ENCODE results near the gene ATP5PO.

Gene ATP5PO, protein sequence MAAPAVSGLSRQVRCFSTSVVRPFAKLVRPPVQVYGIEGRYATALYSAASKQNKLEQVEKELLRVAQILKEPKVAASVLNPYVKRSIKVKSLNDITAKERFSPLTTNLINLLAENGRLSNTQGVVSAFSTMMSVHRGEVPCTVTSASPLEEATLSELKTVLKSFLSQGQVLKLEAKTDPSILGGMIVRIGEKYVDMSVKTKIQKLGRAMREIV
- 16.3 reads per million, percentile 42 among the genes with 10 or more reads in this experiment for total RNA-seq

DNA sequence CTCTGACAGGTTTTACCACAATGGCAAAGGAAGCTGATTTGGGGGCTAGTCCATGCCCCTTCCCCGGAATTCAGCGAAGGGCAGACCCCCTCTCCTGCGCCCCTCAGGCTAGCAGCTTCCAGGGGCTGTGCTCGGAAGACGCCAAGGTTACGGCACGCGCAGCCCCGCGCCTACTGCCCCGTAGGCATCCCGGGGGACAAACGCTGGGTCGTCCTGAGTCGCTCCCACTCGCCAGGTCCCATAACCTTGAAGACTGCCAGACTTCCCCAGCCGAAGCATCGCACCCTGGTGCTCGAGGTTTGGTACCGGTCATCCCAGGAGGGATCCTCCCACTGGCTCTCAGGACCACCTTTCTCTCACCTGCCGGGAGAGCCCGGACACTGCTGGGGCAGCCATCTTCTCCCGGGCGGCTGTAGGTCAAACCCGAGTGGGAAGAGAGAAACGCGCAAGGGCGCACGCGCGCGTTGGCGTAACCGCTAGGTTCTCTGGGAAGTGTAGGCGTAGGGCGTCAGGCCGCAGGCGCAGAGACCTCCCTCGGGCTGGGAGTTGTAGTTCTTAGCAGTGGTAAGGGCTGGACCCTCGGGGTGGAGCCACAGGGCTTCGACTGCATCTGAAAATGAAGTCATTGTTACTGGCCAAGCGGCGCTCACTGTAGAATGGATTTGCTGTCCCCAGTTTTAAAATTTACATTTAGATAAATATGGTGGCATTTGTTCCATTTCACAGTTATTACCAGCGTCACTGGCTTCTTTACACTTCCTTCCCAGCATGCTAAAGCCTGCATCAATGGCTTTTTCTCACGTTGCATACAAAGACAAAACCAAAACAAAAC, at the start of gene ATP5PO:
ATP5PO (minus strand) TSS at position 437 of the 832 bp plus-strand sequence; CDS start at position 396, 41 bp downstream.
- peak; percentile 94 for DNase-seq

DNA sequence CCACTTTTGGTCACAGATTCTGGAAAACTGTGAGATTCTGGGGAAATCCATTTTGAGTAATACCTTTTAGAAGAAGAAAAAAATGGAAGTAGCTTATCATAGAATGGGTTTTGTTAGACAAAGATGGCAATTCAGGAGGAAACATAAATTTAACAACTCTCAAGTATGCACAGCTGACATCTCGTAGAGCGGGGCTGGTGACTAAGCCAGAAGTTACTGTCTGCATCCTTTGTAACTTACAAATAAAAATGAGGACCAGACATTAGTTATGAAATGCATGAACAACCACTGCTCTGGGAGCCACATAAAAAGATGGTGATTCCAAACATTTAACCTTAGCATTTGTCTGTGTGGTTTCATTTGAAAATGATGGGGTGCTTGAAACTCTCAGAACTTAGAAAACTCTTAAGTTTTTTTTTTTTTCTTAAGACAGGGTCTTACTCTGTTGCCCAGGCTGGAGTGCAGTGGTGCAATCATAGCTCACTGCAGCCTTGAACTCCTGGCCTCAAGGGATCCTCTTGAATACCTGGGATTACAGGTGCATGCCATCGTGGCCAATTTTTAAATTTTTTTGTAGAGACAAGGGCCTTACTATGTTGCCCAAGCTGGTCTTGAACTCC, 49.2 kb upstream of the ATP5PO start:
- no peak for DNase-seq

DNA sequence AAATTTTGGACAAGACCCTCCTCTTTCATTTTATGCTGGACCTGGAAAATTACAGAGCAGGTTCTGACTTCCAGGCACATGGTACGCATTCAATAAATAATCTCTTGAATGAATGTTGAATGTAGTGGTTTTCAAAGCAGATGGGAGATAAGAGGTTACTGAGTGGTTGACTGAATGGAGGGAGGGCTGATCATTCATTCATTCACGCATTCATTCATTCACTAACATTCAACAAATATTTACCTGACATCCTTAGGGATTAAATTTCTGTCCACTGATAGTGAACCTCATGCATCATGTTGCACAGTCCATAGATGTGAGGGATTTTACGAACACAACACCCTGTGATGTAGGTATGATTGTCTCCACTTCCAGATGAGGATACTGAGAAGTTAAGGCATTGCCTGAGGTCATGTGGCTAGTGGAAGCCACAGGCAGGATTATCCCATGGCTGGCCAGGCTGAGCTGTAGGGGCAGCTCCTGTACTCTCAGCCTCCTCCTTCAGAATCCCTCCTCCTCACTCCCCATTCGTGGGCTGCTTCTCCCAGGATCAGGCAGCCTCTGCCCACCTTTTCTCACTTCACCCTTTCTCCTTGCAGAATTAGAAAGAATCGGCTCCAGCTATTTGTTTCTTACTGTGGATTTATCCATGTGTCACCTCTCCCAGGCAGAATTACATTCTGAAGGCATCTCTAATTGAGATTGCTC, 48.4 kb upstream of the ATP5PO start:
- DNase-seq = no peak

DNA sequence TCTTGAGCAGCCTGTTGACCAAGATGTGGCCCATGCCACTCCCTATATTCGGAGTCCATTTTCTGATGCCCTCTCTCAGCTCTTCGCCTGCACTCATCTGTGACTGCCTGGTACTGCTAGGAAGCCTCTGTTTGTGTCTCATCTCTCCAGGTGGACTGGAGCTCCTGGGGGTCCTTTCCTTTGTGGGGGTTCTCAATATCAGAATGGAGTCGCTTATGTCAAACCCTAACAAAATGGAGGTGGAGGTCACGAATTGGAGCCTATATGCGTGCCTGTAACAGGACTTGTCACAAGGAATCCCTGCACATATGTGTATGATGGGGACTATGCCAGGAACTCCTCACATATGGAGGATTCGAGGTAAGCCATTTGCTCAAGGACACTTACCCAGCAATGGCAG, 46.7 kb upstream of the ATP5PO start:
- no peak for DNase-seq

DNA sequence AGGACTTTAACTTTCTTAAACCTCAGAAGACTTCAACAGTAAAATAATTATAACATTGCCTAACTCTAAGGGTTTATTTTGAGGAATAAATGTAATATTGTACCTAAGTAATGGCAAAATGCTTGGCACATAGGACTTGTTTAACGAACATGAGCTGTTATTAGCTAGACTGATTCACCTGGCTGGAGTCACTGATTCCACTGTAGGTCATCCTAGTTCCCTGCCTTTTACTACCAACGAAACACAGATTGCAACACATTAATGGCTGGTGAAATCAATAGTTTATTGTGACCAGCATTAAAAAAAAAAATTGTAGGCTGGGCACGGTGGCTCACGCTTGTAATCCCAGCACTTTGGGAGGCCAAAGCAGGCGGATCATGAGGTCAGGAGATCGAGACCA, 45.5 kb upstream of the ATP5PO start:
- no peak for DNase-seq

DNA sequence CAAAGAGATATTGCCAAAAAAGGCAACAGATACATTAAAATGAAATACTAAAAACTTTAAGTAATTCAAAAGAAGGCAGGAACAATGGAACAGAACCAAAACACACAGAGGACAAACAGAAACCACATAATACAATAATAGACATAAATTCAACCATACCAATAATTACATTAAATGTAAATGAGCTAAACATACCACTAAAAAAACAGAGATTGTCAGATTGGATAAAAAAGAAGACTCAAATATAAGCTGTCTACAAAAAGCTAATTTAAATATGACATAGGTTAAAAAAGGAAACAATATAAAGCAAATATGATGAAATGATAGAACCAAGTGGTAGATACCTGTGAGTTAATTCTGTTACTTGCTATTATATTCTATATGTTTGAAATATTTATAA, 44.1 kb upstream of the ATP5PO start:
- DNase-seq = no peak

DNA sequence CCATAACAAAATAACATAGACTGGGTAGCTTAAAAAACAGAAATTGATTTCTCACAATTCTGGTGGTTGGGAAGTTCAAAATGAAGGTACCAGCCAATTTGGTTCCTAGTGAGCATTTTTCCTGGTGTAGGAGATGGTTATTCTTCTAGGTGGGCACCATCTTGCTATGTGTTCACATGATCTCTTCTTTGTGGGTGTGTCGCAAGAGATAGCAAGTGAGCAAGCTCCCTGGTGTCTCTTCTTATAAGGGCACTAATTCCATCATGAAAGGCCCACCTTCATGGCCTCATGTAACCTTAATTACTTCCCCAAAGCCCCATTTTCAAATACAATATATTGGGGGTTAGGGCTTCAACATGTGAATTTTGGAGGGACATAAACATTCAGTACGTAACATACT, 38.8 kb upstream of the ATP5PO start:
- no peak for DNase-seq

DNA sequence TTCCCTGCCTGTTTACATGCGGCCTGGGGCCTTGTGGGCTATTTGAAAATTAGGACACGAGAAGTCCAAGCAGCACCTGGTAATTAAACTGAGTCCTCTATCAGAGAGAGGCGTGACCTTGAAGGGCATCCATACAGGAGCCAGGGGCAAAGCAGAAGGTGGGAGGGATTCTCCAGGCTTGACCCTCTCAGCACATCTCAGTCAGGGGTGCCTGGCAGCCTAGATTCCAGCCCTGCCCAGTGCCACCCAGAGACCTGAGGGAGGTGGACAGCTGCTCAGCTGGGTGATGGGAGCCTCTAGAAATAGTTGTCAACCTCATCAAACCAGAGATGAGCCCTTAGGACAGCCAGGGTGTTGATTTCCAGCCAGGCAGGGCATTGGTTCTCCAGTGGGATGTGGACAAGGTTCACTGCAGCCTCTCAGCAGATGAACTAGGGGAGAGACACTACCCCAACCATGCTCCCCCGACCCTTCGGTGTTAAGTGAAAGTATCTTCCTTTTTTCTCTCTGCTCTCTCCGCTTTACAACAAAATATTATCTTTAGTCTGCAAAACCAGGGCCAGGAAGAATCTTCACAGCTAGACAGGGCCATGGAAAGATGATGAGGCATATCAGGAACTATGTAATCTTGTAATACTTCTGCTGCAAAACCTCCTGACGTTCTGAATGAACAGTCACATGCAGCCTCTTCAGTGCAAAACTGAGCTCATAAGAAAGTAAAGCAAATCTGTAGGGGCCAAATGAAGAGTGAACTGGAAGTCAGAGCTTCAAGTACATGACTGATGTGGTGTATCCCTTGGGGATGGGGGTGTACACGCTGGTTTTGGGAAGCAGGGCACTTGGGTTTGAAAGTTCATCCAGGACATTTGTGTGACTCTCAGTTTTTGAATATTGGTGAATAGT, 35.9 kb upstream of the ATP5PO start:
- DNase-seq = no peak

DNA sequence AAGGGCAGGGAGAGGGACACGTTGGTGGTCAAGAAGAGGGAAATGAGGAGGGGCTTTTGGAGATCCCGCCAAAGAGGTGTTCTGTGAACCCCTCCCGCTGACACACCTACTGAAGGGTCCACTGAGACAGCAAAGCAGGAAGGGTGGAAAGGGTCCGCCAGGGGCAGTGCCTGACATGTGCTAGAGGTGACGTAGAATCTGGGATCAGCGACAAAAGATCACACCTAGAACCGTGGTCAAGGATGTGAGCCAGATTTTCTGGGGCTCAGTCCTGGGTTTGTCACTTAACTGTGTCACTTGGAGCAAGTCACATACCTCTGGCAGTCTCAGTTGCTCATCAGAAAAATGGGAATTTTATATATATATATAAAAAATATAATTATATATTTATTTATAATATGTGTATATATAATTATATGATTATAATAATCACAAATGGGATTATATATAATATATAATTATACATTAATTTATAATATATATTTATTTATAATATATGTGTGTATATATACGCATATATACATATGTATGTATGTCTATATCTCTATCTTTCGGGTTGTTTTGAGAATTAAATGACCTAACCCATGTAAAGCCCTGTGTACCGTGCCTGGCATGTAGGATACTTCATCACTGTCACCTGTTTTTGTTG, 35.0 kb upstream of the ATP5PO start:
- no peak for DNase-seq

DNA sequence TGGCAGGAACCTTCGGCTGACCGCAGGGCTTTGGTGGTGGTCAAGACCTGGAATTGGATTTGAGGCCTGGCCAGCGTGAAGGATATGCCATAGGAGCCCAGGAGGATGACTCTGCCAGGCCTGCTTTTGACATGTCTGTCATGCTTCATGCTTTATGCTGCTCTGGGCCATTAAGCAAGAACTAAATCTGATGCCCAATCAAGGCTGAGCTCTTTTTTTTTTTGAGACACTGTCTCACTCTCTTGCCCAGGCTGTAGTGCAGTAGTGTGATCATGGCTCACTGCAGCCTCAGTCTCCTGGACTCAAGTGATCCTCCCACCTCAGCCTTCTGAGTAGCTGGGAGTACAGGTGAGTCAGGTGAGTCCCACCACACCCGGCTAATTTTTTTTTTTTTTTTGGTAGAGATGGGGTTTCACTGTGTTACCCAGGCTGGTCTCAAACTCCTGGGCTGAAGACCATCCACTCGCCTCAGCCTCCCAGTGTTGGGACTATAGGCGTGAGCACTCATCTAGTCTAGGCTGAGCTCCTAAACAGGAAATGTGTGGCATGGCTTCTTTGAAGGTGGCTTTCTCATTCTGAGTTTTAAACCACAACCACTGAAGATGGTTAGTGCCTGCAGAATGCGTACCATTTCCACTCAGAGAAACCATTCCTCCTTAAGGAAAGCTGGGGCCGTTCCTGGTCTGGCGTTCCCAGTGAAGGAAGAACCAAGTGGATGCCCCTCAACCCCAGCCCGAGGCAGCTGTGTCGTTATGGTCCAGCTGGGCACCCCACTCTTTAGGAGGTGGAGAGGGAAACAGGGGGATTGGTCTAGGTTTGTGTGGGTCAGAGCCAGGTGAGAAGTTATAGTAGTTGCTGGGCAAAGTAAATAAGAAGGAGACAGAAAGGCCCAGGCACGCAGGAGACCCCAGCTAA, 34.2 kb upstream of the ATP5PO start:
- DNase-seq = peak; percentile 58

DNA sequence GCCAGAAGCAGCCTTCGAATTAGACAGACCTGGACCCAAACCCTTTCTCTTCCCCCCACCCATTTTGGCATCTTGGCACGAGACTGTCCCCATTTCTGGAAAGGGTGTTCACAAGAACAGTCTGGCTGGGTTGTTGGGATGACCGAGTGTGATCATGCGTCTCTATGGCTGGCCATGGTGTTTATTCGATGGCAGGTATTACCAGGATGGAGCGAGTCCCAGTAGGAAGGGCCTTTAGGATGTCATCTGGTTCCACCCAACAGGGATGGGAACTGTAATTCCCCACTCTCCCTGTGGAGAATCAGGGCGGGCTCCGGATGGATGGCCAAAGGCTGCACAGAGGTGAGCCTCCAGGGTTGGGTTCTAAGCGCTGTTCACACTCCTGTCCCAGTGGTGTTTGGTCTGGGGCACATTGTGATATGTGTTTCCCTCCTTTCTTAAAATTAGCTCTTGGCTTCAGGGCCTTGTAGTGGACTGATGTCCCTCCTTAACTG, 33.4 kb upstream of the ATP5PO start:
- no peak for DNase-seq

DNA sequence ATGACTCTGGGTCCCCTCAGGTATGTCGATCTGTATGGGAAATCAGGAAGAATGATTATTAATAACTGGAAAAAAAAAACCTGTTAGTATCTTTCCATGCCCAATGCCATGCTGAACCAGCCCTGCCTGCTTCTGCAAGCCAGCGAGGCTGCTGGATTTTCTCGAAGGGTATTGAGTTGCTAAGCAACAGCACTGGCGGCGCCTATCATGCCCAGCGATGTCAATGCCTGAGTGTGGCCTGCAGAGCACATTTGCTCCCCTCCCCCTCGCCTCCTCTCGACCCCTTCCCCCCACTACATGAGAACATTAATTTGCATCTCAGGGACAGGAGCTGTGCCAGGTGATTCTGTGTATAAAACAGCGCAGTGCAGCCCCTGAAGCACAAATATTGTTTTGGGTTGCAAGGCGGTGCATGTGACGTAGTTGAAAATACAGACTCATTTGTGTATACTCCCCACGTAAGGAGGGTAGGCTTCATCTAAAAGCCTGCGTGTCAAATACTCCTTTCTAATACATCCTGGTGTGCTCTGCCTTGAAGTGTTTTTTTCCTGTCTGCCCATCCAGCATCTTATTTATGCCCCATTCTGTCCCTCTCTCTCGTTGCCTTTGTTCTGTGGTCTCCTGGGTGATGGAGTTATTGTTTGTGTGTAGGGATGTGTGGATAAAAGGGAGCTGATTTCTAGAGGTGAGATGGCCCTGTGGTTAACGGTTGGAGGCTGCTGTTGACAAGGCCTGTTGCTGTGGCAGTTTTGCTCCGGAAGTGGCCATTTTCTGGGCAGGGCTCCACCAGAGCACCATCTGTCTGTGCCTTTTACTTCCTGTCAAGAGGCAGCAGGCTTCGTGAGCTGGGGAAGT, 32.7 kb upstream of the ATP5PO start:
- peak; percentile 78 for DNase-seq

DNA sequence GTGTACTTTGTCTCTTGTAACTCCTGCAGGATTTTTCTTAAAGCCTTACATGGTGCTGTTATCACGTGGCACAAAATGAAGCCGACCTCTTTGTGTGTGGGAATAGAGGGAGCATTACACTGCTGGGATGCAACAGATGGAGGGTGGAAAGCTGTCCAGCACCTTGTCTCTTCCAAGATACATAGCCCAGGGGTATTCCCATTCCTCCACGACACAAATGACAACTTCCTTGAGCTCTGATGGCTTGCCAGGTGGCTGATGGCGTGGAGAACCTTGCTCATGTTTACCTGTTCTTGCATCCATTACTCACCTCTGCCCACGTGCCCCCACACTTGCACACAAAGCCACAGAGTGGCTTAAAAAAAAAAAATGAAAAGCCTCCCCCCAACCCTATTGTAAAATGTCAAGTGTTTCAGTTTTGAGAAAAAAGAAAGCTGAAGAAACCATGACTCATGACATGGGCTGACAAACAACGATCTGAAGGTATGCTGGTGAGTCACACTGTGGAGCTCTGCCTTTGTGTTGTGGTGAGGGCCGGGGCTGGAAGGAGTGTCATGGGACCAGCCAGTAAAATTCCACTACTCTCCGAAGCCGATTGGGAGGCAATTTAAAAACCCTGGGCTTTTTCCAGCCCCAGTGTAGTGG, 32.0 kb upstream of the ATP5PO start:
- peak; percentile 84 for DNase-seq

DNA sequence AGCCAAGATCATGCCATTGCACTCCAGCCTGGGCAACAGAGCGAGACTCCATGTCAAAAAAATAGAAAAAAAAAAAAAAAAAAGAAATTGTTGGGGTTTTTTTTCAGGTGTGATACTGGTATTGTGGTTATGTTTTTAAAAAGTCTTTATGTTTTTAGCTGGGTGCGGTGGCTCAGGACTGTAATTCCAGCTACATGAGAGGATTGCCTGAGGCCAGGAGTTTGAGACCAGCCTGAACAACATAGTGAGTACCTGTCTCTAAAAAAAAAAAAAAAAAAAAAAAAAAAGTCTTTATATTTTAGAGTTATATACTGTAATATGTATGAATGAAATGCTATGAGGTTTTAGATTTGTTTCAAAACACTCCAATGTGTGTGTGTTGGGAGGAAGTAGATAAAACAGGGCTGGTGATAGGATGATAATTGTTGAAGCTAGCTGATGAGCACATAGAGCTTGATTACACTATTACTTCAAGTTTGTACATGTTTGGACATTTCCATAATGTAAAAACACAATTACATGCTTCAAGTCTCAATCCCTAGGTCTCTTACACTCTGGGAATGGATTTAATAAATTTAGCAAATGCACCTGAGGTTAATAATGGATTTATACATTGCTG, 30.2 kb upstream of the ATP5PO start:
- DNase-seq = no peak

DNA sequence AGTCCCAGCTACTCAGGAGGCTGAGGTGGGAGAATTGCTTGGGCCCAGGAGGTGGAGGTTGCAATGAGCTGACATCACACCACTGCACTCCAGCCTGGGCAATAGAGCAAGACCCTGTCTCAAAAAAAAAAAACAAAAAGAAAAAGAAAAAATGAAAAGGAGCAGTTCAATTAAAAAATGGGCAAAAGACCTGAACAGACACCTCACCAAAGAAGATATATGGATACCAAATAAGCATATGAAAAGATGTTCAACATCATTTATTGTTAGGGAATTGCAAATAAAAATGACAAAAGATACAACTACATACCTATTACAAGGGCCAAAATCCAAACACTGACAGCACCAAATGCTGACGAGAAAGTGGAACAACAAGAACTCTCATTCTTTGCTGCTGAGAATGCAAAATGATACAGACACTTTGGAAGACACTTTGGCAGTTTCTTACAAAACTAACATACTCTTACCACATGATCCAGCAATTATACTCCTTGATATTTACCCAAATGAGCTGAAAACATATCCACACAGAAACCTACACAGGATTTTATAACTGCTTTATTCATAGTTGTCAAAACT, 28.7 kb upstream of the ATP5PO start:
- no peak for DNase-seq

DNA sequence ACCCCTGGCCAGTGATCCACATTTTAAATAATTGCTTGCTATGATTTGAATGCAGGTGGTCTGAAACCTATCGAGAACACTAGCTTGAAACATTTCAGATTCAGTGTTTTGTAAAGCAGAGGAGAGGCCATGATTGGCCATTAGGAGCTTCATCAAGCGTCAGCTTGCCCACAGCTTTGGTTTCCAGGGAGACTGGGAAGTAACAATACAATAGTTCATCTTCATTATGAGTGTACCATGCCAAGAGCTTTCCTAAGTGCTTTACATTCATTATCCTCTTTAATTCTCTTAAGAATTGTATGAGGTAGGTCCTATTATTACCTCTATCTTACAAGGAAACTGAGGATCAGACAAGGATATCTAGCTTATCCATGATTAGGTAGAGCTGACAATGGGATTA, 27.7 kb upstream of the ATP5PO start:
- no peak for DNase-seq

DNA sequence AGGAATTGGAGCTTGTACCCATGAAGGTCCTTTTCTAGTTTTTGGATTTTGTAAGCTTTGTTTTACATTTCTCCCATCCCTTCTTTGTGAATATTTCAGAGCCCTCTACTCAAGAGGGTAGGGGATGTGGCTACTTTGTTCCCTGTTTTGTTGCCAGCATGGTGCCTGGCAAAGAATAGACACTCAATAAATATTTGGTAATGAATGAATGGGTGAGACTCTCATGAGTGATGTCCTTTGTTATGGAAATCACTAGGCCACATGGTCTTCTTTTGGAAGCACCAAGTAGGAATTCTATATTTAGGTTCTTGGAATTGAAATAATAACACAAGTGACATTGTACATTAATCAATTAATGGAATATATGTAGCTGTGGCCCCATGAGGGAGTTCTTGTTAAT, 26.8 kb upstream of the ATP5PO start:
- DNase-seq = no peak

DNA sequence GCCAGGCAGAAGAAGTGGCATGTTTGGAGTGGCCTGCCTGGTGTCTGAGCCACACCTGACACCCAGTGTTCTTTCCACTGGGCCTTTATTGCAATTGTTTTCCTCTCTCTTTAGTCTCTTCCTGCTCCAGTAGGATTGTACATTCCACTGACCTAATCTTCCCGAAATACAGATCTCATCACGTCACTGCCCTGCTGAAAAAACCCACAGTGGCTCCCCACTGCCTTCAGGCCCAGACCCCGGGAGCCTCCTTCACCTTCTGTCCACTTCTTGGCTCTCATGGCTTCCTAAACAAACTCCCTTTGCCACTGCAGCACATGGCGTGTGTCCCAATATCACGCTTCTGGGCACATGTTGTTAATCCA, 25.3 kb upstream of the ATP5PO start:
- no peak for DNase-seq

Data from effector CD4-positive, alpha-beta T cell (primary cell).